Dedifferentiated amniotic fluid mesenchymal stem cell (primary cell): ENCODE results near the gene GRID2.
"Not testable (repeated sequence)": the region's sequence is repeated elsewhere in the genome, so short reads cannot be mapped to it uniquely, and the experiment has no call there.

ENCODE experiments used
- DNase-seq: peaks from one replicate; pipeline ENCODE4 v3.0.0-alpha.2; 2016; ENCODE audit errors: extremely low spot score

GRID2 gene

DNA sequence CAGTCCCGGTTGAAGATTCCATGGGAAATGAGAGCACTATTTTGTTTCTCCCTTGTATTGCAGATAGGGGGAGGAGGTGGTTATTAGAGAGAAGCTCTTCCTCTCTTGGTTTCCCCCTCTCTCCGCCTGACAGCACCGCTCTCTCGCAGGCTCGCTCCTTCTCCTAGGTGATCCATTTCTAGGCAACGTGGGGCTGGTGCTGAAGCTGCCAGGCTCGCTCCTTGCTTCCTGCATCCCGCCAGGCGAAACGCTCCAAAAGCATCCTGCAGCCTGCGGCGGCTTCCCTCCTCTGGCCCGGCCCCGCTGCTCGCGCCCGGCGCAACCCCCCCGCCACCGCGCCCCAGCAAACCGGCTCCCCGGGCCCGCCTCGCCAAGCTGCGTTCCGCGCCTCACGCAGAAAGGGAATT is at the start of gene GRID2:
TSS of gene GRID2 (plus strand) at position 346 of the 407 bp plus-strand sequence.
- DNase-seq: no peak

DNA sequence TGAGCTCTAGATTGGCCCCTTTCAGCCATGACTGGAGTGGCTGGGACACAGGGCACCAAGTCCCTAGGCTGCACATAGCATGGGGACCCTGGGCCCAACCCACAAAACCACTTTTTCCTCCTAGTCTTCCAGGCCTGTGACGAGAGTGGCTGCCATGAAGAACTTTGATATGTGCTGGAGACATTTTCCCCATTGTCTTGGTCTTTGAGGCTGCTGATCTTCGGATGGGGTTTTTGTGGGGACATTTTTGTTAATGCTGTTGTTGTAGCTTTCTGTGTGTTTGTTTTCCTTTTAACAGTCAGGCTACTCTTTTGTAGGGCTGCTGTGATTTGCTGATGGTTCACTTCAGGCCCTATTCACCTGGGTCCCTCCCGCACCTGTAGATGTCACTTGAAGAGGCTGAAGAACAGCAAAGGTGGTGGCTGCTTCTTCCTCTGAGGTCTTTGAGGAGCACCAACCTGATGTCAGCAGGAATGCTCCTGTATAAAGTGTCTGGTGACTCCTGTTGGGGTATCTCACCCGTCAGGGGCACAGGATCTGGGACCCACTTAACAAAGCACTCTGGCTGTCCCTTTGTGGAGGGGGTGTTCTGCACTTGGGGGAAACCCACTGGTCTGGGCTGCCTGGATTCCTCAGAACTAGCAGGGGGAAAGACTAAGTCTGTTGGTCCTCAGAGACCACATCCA is 49.6 kb upstream of the GRID2 start:
- DNase-seq: no peak

DNA sequence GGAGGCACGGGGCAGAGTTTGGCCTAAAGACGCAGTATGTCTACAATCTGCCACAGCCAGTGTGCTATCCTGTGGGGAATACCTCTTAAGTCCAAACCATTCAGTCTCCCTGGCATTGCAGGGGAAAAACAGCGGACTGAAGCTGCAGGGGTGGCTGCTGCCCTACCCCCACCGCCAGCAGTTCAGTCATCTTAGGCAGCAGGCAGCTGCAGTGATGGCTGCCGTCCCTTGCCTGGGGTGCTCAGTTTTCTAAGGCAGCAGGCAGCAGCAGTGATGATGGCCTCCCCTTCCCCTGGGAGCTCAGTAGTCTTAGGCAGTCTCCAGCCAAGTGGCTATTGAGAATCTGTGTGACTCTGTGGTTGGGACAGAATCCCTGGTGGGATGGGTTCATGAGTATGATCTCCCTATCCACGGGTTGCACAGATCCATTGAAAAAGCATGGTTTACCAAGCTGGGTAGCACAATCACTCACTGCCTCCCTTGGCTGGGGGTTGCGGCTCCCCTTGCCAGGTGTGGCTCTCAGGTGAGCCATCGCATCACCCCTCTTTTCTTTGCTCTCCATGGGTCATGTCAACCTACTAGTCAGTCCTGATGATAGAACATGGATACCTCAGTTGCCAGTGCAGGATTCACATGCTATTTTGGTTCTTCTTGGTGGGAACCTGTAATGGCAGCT is 48.9 kb upstream of the GRID2 start:
- no peak for DNase-seq

DNA sequence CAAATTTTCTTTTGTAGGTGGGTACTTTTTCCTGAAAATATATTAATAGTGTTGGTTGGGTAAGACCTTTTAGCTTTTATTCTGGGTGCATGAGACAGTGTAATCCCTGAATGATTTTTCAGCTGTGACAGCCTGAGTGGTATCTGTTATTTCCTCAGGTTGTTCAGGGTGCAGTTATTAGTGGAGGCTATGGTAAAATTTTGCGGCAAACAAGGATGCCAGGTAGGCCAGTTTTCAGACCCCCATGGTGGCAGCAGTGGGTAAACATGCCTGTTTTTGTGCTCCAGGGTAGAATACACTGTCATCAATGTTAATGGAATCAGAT is 47.9 kb upstream of the GRID2 start:
- DNase-seq: no peak

DNA sequence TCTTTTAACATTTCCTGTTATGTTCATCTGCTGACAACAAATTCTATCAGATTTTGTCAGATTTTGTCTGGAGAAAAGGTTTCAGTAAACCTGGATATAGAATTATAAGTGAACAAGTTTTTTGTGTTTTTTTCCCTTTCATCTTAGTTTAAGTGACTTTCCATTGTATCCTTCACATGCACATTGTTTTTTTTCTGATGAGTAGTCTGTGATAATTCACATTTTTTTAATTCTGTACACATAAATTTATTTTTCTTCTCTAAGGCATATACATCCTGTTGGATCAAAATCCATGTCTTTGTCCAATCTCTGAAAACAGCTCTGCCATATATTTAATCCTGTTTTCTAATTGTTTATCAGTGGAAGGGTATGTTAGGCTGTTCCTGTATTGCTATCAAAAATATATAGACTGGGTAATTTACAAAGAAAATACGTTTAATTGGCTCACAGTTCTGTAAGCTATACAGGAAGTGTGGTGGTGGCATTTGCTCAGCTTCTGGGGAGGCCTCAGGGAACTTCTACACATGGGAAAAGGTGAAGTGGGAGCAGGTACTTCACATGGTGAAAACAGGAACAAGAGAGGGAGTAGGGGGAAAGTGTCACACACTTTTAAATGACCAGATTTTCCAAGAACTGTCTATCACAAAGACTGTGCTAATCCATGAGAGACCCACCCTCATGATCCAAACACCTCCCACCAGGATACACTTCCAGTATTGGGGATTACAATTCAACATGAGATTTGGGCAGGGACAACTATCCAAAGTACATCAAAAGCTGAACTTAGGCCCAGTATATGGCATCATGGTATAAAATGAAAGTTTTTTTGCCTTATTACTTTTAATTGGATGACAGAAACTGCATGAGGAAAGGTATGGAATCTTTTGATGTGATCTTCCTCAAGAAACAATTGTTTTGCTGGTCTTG is 45.6 kb upstream of the GRID2 start:
- no peak for DNase-seq

DNA sequence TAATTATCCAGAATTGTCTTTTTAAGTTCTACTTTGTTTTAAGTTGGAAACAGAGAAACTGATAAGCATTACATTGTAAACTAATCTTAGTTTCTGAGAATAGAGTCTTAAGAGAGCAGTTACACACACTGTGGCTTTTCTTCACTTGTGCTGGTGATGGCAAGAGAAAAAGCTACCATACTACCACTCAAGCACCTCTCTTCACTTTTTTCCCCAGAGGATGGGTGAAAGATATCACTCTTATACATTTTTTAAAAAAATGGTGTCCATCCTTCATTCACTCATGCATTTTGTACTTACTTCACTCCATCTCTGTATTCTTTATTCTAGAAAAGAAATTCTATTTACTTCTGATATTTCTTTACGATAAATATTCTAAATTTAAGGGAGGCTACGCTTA is 42.5 kb upstream of the GRID2 start:
- no peak for DNase-seq

DNA sequence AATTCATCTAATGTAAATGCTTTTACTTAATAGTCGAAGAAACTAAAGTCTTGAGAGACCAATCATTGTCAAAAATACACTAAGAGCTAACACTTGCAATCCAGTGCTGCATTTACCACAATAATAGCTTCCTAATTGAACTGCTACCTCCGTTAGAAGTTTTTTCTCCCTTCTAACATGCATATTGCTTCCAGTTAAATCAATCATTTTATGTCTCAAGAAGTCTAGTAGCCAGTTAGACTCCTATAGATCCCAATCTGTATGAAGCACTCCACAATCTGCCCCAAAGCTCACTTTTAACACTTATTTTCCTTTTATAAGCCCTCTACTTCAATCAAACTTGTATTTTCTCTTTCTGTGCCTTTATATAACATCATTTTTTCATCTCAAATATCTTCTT is 41.4 kb upstream of the GRID2 start:
- no peak for DNase-seq

DNA sequence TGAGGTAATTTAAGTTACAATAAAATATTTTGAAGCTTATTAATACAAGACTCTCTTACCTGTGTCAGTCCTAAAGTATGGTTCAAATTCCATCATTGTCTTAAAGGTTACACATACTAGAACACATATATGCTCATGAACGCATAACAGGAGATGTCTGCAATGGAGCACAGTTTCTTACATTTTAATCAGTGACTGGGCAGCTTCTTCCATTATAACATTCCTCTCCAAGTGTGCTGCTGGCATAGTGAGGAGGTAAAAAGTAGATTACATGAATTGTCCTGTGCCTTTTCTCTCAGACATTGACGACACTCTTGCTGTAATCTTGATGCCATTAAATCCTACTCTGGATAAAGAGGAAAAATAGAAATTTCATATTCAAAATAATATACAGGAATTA is 40.8 kb upstream of the GRID2 start:
- DNase-seq: no peak

DNA sequence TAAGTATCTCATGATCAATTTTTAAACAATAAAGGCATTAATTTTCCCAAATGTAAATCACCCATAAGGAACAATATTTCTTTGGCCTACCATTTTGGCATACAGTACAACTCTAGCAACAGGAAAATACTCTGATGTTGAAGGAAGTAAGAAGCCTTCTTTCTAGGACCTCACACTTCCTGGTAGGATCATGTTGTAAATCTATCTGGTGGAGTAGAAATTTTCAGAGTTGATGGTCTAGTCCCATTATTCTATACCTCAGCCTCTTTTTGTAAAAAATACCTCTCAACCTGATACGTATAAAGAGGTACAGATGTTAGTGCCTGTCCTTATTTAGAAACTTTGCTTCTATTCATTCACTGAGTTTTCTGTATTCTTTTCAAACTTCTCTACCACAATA is 40.2 kb upstream of the GRID2 start:
- DNase-seq: no peak

DNA sequence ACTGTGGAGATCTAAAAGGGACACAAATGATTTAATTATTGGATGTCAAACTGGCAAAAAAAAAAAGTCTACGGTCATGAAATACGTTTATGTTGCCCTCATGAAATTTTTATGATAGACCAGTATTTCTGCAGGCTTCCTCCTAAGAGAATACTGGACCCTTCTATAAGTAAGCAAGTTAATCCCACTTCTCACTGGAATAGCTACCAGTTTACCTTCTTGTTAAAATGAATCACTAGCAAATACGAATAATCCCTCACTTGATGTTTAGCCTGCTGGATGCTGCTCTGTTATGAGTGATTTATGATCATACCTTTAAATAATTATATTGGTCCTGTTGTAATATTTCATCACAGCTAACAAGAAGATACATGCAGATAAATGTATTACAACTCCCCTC is 39.6 kb upstream of the GRID2 start:
- DNase-seq: no peak

DNA sequence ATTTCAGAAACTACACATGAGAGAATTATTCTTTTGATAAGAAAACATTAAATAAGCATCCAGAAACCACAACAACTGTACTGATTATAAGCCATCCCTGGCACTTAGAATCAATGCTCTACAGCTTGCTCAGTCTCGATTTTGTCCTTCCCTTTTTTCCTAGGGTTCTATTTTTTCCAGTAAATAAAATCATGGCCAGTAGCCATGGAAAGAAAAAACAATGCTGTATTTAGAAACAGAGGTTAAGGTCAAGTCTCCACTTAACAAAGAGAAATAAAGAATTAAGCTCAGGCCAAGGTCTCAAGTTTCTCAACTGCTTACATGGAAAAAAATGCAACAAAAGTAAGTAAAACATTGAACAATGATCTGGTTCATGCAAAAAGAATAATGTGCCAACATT is 38.7 kb upstream of the GRID2 start:
- DNase-seq: peak; percentile 19

DNA sequence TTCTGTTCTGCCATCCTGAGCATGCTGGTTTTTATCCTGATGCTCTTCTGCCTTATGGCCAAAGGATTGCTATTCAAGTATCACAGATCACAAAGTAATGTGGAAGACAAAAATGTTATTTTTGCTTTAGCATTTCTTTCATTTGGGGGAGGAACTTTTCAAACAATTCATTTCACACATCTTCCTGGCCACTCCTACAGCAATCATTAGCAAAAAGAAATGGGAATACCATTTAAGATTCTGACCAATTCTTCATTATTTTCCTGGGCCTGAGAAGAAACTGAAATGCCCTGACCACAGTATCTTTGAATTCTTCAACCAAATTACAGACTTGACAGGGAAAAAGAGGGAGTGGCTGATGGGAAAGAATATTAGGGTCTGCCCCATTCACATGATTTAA is 38.0 kb upstream of the GRID2 start:
- DNase-seq: no peak

DNA sequence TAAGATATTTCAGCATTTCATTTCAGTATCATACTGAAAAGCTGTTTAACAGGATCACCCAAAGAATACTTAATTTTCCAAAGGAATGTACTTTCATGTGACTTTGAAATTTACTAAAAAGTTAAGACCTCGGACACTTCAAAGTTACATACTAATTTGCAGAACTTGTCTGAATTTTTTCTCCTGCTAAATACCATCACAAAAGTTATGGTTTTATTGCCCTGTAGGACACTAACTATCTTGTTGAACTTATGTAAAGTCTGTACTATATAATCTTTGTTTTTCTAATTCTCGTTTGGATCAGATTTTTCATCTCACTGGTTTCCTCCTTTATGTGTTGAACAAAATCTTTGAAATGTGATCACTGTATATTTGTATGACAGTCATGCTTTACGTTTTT is 37.2 kb upstream of the GRID2 start:
- no peak for DNase-seq

DNA sequence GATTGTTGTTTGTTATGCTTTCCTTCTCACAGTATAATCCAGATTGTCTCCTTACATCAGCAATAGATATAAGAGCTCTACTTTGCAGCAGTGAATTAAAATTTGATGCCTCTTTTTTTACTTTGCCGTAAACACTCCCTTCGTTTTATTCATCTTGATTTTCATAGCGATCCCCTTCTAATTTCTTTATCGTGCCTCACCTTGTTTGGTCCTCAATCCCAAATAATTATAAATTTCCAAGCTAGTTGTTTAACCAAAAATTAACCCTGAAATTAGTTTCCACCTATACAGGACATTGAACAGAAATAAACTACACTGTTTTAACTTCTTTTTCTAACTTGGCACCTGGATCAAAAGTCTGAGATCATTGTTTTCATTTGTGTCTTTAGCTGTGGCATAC is 35.1 kb upstream of the GRID2 start:
- no peak for DNase-seq

DNA sequence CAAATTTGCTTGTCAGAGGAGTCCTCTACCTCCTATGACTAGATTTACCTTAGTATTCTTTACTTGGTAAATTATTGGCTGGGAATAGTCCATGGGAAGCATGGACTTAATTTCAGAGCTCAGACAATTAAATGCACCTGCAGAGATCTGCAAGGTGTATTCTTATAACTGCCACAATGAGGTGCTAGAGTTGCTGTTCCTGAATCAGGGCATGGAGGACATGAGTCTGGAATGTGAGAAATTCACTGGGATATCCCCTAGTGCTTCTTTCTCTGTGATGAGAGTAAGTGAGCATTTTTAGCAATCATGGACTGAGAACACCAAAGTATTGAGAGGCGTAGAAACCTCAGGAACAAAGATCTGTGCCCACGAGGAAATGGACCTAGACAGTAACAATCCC is 32.9 kb upstream of the GRID2 start:
- DNase-seq: no peak

DNA sequence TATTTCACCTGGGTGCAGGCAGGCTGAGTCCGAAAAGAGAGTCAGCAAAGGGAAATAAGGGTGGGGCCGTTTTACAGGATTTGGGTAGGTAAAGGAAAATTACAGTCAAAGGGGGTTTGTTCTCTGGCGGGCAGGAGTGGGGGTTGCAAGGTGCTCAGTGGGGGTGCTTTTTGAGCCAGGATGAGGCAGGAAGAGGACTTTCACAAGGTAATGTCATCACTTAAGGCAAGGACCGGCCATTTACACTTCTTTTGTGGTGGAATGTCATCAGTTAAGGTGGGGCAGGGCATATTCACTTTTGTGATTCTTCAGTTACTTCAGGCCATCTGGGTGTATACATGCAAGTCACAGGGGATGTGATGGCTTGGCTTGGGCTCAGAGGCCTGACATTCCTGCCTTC is 32.2 kb upstream of the GRID2 start:
- not testable (repeated sequence) for DNase-seq

DNA sequence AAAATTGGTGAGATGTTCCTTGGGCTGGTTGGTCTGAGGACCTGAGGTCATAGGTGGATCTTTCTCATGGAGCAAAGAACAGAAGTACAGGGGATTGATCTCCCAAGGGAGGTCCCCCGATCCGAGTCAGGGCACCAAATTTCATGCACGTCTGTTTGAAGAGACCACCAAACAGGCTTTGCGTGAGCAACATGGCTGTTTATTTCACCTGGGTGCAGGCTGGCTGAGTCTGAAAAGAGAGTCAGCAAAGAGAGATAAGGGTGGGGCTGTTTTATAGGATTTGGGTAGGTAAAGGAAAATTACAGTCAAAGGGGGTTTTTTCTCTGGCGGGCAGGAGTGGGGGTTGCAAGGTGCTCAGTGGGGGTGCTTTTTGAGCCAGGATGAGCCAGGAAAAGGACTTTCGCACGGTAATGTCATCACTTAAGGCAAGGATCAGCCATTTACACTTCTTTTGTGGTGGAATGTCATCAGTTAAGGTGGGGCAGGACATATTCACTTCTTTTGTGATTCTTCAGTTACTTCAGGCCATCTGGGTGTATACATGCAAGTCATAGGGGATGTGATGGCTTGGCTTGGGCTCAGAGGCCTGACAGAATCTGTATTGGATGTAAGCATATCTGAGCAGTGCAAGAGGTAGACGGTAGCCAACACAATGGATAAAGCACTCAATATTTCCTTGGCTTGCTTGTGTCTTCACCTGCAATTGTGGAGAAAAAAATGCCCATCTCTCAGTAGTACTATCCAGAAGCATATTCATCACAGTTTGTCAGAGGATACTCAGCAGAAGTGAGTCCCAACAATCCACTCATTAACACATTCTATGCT is 26.5 kb upstream of the GRID2 start:
- not testable (repeated sequence) for DNase-seq

DNA sequence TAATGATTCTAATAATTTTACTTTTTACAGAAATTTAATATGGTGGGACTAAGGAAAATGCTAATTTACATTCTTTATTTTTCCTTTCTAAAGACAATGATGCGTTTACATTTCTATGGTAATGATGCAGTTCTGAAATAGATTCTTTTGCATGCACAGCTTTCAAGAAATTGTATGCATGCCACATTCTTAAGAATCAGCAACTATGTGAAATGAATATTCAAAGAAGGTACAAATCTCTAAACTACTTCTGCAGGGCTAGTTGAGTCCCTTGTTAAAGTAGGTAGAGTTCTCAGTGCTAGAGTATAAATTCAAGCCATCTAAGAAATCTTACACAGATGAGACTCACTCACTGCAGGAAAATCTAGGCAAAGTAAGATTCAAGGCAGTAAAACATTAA is 24.5 kb upstream of the GRID2 start:
- DNase-seq: no peak

DNA sequence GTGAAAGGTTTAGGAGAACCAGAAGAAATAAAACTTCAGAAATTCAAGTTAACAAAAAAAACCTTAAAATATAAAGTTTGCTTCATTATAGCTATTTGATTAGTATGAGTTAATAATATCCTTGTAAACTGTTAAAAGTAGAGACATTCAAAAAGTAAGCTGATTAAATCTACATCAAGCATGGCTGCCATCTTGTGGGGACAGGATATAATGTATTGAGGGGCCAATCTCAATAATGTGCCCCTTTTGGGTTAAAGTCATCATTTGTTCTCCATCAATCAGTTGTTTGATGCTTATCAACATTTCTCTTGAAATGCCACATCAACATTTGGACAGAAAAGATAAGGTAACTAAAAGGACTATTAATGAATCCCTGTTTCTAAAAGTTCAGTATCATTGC is 4.6 kb upstream of the GRID2 start:
- no peak for DNase-seq

DNA sequence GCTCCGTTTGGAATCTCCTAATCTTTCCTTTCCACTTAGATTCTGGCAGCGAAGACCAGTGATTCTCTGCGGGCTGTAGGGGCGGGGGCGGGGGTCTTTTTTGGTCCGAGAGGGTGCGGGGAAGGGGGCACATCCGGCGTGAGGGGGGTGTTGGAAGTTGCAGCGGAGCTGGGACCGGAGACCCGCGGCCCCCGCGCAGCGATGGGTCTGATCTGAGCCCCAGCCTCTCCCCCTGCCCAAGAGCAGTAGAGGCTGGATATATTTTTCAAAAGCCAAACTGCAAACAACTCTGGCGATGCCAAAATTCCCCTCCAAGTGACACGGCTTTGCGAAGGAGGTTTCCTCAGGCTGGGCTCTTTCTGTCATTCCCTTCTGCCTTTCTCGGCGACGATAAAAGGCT is 355 bp downstream of the GRID2 start:
- DNase-seq: no peak

DNA sequence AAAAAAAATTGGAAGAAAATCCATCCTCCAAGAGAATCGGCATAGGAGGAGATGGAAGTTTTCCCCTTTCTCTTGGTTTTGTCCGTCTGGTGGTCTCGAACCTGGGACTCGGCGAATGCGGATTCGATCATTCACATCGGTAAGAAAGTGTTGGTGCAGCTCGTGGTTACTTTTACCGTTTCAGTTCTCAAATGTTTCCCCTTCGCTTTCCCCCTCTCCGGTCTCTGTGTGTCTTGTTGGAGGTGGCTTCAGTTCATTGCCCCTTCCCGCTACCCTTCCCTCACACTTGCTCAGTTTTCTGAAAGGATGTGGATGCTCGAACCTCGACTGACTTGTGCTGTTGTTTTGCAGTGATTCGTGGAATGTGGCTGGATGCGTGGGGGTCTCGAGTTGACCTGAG is 840 bp downstream of the GRID2 start:
- no peak for DNase-seq
